GM19099 (cell line): ENCODE data around the gene SLC16A2.

ENCODE experiments used
- POLR2A ChIP-seq: IDR thresholded peaks from 3 replicates; pipeline ENCODE4 v1.6.1; 2011; ENCODE audit warnings: low read depth; ENCODE audit not compliant: insufficient read length; ENCODE audit errors: extremely low read depth

The SLC16A2 gene

DNA sequence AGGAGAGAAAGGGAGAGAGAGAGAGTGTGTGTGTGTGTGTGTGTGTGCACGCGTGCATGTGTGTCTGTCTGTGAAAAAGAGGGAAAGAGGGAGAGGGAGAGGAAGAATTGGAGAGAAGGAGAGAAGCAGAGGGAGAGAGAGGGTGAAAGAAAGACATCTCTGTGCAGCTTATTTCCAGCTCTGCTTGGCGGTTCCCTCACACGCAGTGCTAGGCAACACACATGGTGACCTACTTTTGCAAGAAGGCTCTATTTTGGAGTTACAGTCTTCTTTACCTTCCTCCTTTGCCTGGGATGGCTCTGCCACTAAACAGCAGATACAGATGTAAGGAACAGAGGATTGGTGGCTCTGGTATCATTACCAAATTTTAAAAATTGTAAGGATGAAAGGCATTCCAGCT lies 40.1 kb downstream of the SLC16A2 start:
- no peak for TF ChIP-seq POLR2A

DNA sequence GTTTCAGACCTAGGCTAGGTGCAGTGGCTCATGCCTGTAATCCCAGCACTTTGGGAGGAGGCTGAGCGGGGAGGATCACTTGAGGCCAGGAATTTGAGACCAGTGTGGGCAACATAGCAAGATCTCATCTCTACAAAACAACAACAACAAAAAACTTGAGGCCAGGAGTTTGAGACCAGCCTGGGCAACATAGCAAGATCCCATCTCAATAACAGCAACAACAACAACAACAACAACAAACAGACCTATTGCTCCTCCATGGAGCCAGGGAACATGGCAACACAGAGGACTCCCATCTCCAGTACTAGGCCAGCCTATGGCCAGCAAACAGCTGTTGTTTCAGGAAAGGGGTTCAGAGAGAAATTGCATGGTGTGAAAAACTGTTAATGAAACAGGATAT lies 43.4 kb downstream of the SLC16A2 start:
- no peak for TF ChIP-seq POLR2A

GRCh38 chrX:74465424-74465823 lies 44.1 kb downstream of the SLC16A2 start:
- no peak for TF ChIP-seq POLR2A

- TF ChIP-seq POLR2A, result no peak
Observed at GRCh38 chrX:74467656-74468055, 46.4 kb downstream of the SLC16A2 start.

GRCh38 chrX:74490247-74490646 lies 69.0 kb downstream of the SLC16A2 start:
- TF ChIP-seq POLR2A, result no peak

- no peak for TF ChIP-seq POLR2A
Observed at GRCh38 chrX:74492720-74493201, 71.5 kb downstream of the SLC16A2 start.

DNA sequence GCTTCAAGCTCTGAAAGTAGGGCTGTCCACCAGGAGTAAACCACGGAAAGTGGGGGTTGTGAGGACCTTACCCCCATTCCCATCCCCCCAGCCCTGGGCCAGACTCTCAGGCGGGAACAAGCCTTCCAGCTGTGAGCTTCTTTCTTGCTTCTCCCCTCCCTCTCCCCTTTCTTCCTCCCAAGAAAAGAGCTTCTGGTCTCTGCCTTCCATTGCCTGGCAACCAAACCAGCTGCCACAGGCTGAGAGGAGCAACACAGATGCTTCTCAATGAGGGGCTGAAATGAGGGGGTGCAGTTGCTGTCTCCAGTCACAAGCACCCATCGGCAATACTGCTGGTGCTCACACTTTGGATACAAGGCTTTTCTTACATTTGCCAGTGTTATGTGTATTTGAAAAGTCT lies 72.5 kb downstream of the SLC16A2 start:
- no peak for TF ChIP-seq POLR2A

- TF ChIP-seq POLR2A, result no peak
Observed at GRCh38 chrX:74498924-74499323, 77.6 kb downstream of the SLC16A2 start.

DNA sequence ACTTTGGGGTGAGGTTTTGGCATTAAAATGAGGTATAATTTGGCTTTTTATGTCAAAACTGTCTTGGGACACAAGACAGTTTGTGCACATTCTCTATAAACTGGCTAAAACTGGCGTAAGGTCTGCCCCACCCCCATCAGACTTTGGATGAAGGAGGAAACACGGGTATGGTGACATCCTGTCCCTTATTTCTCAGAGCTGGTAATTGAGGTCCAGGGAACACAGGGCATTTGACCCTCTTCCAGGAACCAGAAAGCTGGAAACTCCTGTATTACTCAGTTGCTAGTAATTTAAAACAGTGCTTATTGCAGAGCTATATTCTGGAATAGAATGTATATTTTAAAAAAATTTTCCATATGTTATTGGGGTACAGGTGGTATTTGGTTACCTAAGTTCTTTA lies 78.8 kb downstream of the SLC16A2 start:
- no peak for TF ChIP-seq POLR2A

DNA sequence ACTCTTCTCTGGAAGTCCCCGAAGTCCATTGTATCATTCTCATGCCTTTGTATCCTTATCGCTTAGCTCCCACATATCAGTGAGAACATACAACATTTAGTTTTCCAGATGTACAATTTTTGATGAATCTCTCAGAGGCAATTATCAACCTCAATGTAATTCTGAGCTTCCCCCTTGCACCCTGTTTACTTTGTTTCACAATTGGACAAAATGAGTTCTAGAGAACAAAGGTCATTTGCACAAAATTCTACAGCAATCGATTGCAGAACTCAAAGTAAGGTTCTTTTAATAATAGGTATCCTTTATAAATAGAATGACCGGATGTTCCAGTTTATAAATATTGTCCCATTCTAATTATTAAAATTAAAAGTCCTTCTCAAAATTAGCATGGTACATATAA lies 79.3 kb downstream of the SLC16A2 start:
- no peak for TF ChIP-seq POLR2A

DNA sequence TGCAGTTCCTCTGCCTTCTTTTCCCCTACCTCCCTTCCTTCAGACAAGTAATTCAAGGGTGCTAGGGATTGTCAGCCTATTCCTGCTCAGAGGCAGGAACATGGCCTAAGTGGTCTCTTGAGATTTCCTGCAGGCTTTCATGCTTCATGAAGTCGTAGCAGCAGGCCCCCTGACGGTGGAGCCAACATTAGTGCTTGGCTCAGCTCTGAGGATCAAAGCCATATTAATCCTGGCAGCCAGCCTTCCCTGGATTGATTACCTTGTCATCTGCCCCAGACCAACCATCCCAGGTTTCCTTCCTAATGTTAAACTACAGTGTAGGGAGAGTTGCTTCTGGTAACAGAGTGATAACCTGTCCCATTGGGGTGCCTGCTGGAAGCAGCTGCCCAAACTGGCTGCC lies 84.1 kb downstream of the SLC16A2 start:
- no peak for TF ChIP-seq POLR2A

GRCh38 chrX:74506317-74507115 lies 85.2 kb downstream of the SLC16A2 start:
- TF ChIP-seq POLR2A, result no peak

DNA sequence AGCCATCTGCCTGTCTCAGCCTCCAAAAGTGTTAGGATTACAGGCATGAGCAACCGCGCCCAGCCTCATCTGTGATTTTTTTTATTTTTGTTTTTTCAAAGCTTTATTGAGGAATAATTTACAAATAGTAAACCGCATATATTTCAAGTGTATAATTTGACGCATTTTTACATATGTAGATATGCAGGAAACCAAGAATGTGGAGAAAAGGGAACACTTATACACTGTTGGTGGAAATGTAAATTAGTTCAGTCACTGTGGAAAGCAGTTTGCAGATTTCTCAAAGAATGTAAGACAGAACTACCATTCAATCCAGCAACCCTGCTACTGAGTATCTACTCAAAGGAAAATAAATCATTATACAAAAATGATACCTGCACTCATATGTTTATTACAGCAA lies 85.9 kb downstream of the SLC16A2 start:
- TF ChIP-seq POLR2A, result no peak

- TF ChIP-seq POLR2A, result no peak
Observed at GRCh38 chrX:74509989-74510388, 88.7 kb downstream of the SLC16A2 start.

DNA sequence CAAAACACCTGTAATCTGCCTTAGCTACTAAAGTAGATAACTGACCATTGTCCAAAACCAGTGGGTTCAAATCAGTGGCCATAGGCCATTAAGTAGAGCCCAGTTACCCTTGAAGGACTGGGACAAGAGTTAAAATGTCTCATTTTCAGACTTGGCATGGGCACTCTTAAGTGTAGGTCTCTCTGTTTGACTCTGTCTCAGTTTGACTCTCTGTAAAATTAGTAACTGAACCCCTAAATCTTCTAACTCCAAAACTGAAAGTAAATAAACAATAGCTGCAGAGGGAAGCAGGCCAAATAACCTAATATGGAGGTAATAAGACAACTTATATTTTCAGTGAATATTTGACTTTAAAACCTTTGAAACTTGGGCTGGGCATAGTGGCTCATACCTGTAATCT lies 89.1 kb downstream of the SLC16A2 start:
- no peak for TF ChIP-seq POLR2A

DNA sequence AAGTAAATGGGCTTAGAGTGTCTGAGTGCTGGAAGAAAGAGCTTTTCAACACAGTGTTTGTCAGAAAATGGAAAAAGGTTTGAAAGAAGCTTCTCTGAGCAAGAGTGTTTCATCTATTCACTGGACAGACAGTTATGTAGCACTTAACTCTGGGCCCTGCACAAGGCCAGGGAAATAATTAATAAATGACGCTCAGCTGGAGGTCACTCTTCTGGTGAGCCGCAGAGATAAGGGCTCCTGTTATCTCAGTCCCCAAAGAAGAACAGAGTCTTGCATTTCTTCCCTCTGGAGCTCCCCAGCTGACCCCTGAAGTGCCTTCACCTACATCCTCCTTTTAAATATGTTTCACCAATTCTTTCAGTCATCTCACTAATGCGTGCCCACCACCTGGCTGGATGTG lies 90.4 kb downstream of the SLC16A2 start:
- no peak for TF ChIP-seq POLR2A

DNA sequence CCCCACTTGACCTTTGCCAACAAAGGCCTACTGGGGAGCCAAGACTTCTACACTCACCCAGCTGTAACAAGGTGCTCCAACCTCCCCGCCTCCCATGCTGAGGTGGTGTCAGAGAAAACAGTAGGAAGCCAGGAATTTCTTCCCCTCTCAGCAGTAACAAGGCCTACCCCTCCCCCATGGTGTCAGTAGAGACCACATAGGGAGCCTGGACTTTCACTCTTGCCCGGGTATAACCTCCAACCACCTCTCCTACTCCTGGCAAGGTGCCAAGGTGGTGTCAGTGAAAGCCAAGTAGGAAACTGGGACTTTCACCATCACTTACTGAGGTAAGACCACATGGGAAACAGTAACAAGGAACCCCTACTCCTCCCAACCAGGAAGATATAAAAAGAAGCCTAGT lies 93.1 kb downstream of the SLC16A2 start:
- TF ChIP-seq POLR2A, result no peak

GRCh38 chrX:74515356-74515755 lies 94.1 kb downstream of the SLC16A2 start:
- no peak for TF ChIP-seq POLR2A

- no peak for TF ChIP-seq POLR2A
Observed at GRCh38 chrX:74519870-74520269, 98.6 kb downstream of the SLC16A2 start.
